Chondrocyte (in vitro differentiated cells): ENCODE data around the gene COL18A1. TPM values are rescaled to one million over a fixed set of nuclear protein-coding genes. Genes with fewer than 3 reads are reported as not detected.
A peak's percentile ranks its signal among the peaks of the same experiment; 100 is the strongest.

Experiments
- DNase-seq: peaks from one replicate; pipeline ENCODE4 v3.0.0; 2021; ENCODE audit warnings: mixed read lengths, low spot score
- H3K27ac Mint-ChIP-seq: one replicate; pipeline ENCODE4 v1.8.0; 2021; ENCODE audit warnings: mild to moderate bottlenecking, moderate library complexity, mixed read lengths; ENCODE audit not compliant: unreplicated experiment
- H3K27me3 Mint-ChIP-seq: 2 replicates; pipeline ENCODE4 v1.8.0; 2021; ENCODE audit warnings: low read depth, mixed read lengths
- H3K36me3 Mint-ChIP-seq: 2 replicates; pipeline ENCODE4 v1.8.0; 2021; ENCODE audit warnings: low read depth, mixed read lengths
- H3K4me1 Mint-ChIP-seq: 2 replicates; pipeline ENCODE4 v1.8.0; 2021; ENCODE audit warnings: low read depth, mild to moderate bottlenecking, mixed read lengths
- H3K4me3 Mint-ChIP-seq: one replicate; pipeline ENCODE4 v1.8.0; 2021; ENCODE audit warnings: mild to moderate bottlenecking, moderate library complexity, mixed read lengths; ENCODE audit not compliant: unreplicated experiment
- H3K9me3 Mint-ChIP-seq: 2 replicates; pipeline ENCODE4 v1.8.0; 2021; ENCODE audit warnings: low read depth, mixed read lengths
- CTCF ChIP-seq: fragments of 200-600 bp; sonication (generic); IDR thresholded peaks from 2 replicates; pipeline ENCODE4 v1.5.0; 2021; ENCODE audit warnings: antibody characterized with exemption, mild to moderate bottlenecking, moderate library complexity
- total RNA-seq: library from RNA; stranded (reverse); gene quantifications from 3 replicates; pipeline ENCODE4 v1.2.1, GENCODE V29; 2021

COL18A1 gene
- total RNA-seq, 1 donor from 2014 or later: 616 TPM

- no peak overlapping the region for H3K27ac Mint-ChIP-seq
- DNase-seq: peak; percentile 21
- no peak for TF ChIP-seq CTCF
- H3K9me3 Mint-ChIP-seq: no peaks in the 10 kb centered on the region
- peaks cover 18% of the 10 kb centered on the region for H3K36me3 Mint-ChIP-seq
- H3K4me3 Mint-ChIP-seq: no peak overlapping the region
- H3K27me3 Mint-ChIP-seq: no peaks in the 10 kb centered on the region
- peaks cover 12% of the 10 kb centered on the region for H3K4me1 Mint-ChIP-seq
Observed at GRCh38 chr21:45484318-45484717, 79.4 kb downstream of the COL18A1 start.

- peaks cover 11% of the 10 kb centered on the region for H3K4me1 Mint-ChIP-seq
- no peak overlapping the region for H3K4me3 Mint-ChIP-seq
- no peaks in the 10 kb centered on the region for H3K27me3 Mint-ChIP-seq
- no peak for TF ChIP-seq CTCF
- H3K9me3 Mint-ChIP-seq: no peaks in the 10 kb centered on the region
- DNase-seq: peak; percentile 60
- H3K27ac Mint-ChIP-seq: no peak overlapping the region
- peaks cover 16% of the 10 kb centered on the region for H3K36me3 Mint-ChIP-seq
Observed at GRCh38 chr21:45485686-45486442, 80.9 kb downstream of the COL18A1 start.

DNA sequence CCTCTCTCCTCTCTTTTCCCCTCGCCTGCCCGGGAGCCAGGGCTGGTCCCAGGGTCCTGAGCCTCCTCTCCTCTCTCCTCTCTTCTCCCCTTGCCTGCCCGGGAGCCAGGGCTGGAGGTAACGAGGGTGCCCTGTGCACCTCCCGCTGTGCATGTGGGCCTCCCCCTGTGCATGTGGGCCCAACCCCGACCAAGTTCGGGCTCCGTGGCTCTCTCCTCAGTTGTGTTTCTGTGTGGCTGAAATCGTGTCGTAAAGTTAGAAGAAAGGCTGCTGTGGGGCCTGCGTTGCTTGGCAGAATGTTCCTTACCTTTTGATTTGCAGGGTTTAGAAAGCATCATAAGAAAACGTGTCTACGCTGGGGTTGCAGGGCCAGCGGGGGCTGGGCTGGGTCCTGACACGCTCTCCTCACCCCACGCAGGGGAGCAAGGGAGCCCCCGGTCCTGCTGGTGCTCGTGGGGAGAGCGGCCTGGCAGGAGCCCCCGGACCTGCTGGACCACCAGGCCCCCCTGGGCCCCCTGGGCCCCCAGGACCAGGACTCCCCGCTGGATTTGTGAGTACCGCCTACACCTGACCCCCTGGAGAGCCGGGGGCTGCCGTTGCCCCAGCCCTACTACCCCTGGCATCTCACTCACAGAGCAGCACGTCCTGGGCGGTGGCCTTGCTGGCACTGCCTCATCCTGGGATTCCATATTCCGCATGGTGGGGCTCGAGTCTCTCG is 81.6 kb downstream of the COL18A1 start:
- Mint-ChIP-seq H3K36me3 (peaks cover 16% of the 10 kb centered on the region), H3K27ac (no peak overlapping the region), H3K4me3 (no peak overlapping the region), H3K9me3 (no peaks in the 10 kb centered on the region), H3K27me3 (no peaks in the 10 kb centered on the region), H3K4me1 (peaks cover 11% of the 10 kb centered on the region)
- no peak for TF ChIP-seq CTCF
- DNase-seq: no peak

DNA sequence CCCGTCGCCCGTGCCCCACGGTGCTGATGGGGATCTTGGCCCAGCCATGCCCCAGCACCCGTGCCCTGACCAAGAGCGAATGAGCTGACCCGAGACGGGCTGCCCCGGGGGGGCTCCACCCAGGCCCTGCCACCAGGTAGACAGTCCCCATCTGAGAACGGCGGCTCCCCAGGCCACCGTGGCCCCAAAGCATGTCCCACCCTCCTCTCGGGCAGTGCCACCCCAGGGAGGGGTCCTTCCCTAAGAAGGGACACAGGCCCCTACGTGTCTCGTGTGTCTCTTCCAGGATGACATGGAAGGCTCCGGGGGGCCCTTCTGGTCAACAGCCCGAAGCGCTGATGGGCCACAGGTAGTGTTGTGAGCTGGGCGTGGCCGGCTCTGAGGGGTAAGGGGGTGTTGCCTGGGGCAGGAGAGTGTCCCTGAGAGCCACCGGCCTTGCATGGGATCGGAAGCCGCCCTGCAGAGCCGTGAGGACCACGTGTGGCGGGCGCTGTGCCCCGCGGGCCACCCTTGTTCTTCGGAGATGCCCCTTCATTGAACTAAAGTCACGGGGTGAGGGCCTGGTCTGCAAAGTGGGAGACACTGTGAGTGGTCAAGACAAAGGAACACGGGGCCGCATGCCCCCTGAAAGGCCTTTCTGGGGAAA is 82.3 kb downstream of the COL18A1 start:
- Mint-ChIP-seq H3K4me3 (no peak overlapping the region), H3K36me3 (peaks cover 20% of the 10 kb centered on the region), H3K27ac (peak overlapping the region; percentile 36), H3K4me1 (peaks cover 11% of the 10 kb centered on the region), H3K9me3 (no peaks in the 10 kb centered on the region), H3K27me3 (no peaks in the 10 kb centered on the region)
- no peak for TF ChIP-seq CTCF
- DNase-seq: no peak

- Mint-ChIP-seq H3K27me3 (no peaks in the 10 kb centered on the region), H3K4me3 (no peak overlapping the region), H3K36me3 (peaks cover 21% of the 10 kb centered on the region), H3K4me1 (peaks cover 11% of the 10 kb centered on the region), H3K27ac (peak overlapping the region; percentile 56), H3K9me3 (no peaks in the 10 kb centered on the region)
- no peak for DNase-seq
- no peak for TF ChIP-seq CTCF
Observed at GRCh38 chr21:45487891-45488600, 83.1 kb downstream of the COL18A1 start.
